Measurements from ENCODE around the gene GRXCR1.

- TF ChIP-seq CTCF (IDR thresholded peaks at IDR 0.05) (no peak), POLR2A (IDR thresholded peaks at IDR 0.05) (no peak)
These were observed 53.4 kb downstream of the GRXCR1 start for GRCh38 chr4:42945874-42946273.
